Measurements from ENCODE around the gene ALDH1B1. TPM values are rescaled to one million over a fixed set of nuclear protein-coding genes. Genes with fewer than 3 reads are reported as not detected.

ALDH1B1 gene
- total and polyA plus RNA-seq, 2 of the 13 experiments (the other 11 are each of a cell fraction or from before 2014, with no cell fraction given): 45.1 to 125 TPM

GRCh38 chr9:38386319-38386895 lies 6.1 kb upstream of the ALDH1B1 start (continued):
- TF ChIP-seq KLF6 (CRISPR knock-in tag; IDR thresholded peaks at IDR 0.05) (no peak), ZNF446 (CRISPR knock-in tag; IDR thresholded peaks at IDR 0.05) (no peak), MEF2D (CRISPR knock-in tag; IDR thresholded peaks at IDR 0.05) (no peak), PATZ1 (CRISPR knock-in tag; IDR thresholded peaks at IDR 0.05) (peak; percentile 11; the same call in 1 of the 2 replicates), IKZF1 (IDR thresholded peaks at IDR 0.05) (no peak), ERF (CRISPR knock-in tag; IDR thresholded peaks at IDR 0.05) (no peak), SRSF9 (IDR thresholded peaks at IDR 0.05; ENCODE audit: borderline replicate concordance, insufficient read depth, low read depth, low read length, poor library complexity, severe bottlenecking) (no peak), NBN (conservative IDR thresholded peaks at IDR 0.05) (no peak), DMAP1 (CRISPR knock-in tag; IDR thresholded peaks at IDR 0.05) (0 out of 2 replicates have a peak, but pooled peaks have one; percentile 59), PAF1 (CRISPR knock-in tag; IDR thresholded peaks at IDR 0.05) (no peak), FOXM1 (CRISPR knock-in tag; IDR thresholded peaks at IDR 0.05) (no peak), ZNF251 (CRISPR knock-in tag; IDR thresholded peaks at IDR 0.05) (no peak), TARDBP (CRISPR knock-in tag; IDR thresholded peaks at IDR 0.05) (no peak), SALL1 (CRISPR knock-in tag; IDR thresholded peaks at IDR 0.05) (peak; percentile 78), FOXA3 (CRISPR knock-in tag; IDR thresholded peaks at IDR 0.05) (peak; percentile 51; the same call in 1 of the 2 replicates), PAX8 (CRISPR knock-in tag; IDR thresholded peaks at IDR 0.05; ENCODE audit: borderline replicate concordance) (no peak), ZNF20 (CRISPR knock-in tag; IDR thresholded peaks at IDR 0.05) (no peak), ARNT2 (CRISPR knock-in tag; IDR thresholded peaks at IDR 0.05; ENCODE audit: low read depth) (no peak), ELF1 (CRISPR knock-in tag; IDR thresholded peaks at IDR 0.05) (no peak), ZSCAN5A (CRISPR knock-in tag; IDR thresholded peaks at IDR 0.05; ENCODE audit: borderline replicate concordance) (no peak), KLF12 (CRISPR knock-in tag; IDR thresholded peaks at IDR 0.05; ENCODE audit: borderline replicate concordance) (no peak), TMF1 (CRISPR knock-in tag; IDR thresholded peaks at IDR 0.05; ENCODE audit: low read depth) (no peak), PBX2 (CRISPR knock-in tag; IDR thresholded peaks at IDR 0.05) (no peak), ZNF136 (CRISPR knock-in tag; IDR thresholded peaks at IDR 0.05; ENCODE audit: low read depth) (no peak), JUN (CRISPR knock-in tag; IDR thresholded peaks at IDR 0.05) (no peak), ZNF337 (CRISPR knock-in tag; IDR thresholded peaks at IDR 0.05; ENCODE audit: borderline replicate concordance, low read depth) (no peak), FOSL2 (CRISPR knock-in tag; IDR thresholded peaks at IDR 0.05) (peak; percentile 46)

All from HepG2 (cell line).